Liver (tissue), 9 donors: ENCODE results near the gene RALB. TPM values are rescaled to one million over a fixed set of nuclear protein-coding genes. Genes with fewer than 3 reads are reported as not detected.

Source experiments
- DNase-seq: peaks from one replicate; pipeline ENCODE4 v3.0.0-alpha.2; 2017; ENCODE audit warnings: low spot score
- H3K27ac ChIP-seq, 2 donors: one replicate each; pipeline ENCODE4 v1.7.0; 2013; ENCODE audit warnings: inconsistent platforms in 2 of 2, low read length in 2 of 2, control low read depth in 1 of 2, low read depth in 1 of 2, mild to moderate bottlenecking in 1 of 2
- H3K27me3 ChIP-seq, 4 donors: one replicate each; pipeline versions ENCODE4 v1.6.1 to v1.7.0; 2013; ENCODE audit warnings: low read length in 3 of 4, inconsistent platforms in 1 of 4, mild to moderate bottlenecking in 1 of 4, moderate library complexity in 1 of 4; ENCODE audit not compliant: control insufficient read depth in 4 of 4, insufficient read depth in 4 of 4
- H3K36me3 ChIP-seq, 4 donors: one replicate each; pipeline versions ENCODE4 v1.6.1 to v1.7.0; 2013; ENCODE audit warnings: low read length in 3 of 4, mild to moderate bottlenecking in 3 of 4, low read depth in 1 of 4, moderate library complexity in 1 of 4; ENCODE audit not compliant: control insufficient read depth in 4 of 4, insufficient read depth in 3 of 4
- H3K4me1 ChIP-seq, 4 donors: one replicate each; pipeline versions ENCODE4 v1.6.1 to v1.7.0; 2013; ENCODE audit warnings: low read length in 3 of 4, mild to moderate bottlenecking in 3 of 4, moderate library complexity in 1 of 4; ENCODE audit not compliant: control insufficient read depth in 4 of 4, insufficient read depth in 4 of 4
- H3K4me3 ChIP-seq, 3 donors: one replicate each; pipeline versions ENCODE4 v1.6.1 to v1.7.0; 2013; ENCODE audit warnings: low read length in 3 of 3, control low read depth in 1 of 3, low read depth in 1 of 3, mild to moderate bottlenecking in 1 of 3
- H3K9ac ChIP-seq, 2 donors: one replicate each; pipeline ENCODE4 v1.7.0; 2013; ENCODE audit warnings: low read length in 2 of 2, mild to moderate bottlenecking in 2 of 2, moderate library complexity in 2 of 2, control low read depth in 1 of 2, low read depth in 1 of 2
- H3K9me3 ChIP-seq, 4 donors: one replicate each; pipeline versions ENCODE4 v1.6.1 to v1.7.0; 2013; ENCODE audit warnings: low read length in 3 of 4; ENCODE audit not compliant: control insufficient read depth in 4 of 4
- ATF3 ChIP-seq: IDR thresholded peaks from 2 replicates; pipeline ENCODE4 v1.6.1; 2016; ENCODE audit warnings: antibody characterized with exemption
- CTCF ChIP-seq: fragments of 150-350 bp; IDR thresholded peaks from 2 replicates; pipeline ENCODE4 v1.5.1; 2017; ENCODE audit warnings: improper control_type of control experiment, low read depth, low read length; ENCODE audit not compliant: missing input control
- FOXA2 ChIP-seq: IDR thresholded peaks from 2 replicates; pipeline ENCODE4 v1.6.1; 2016; ENCODE audit warnings: antibody characterized with exemption
- GABPA ChIP-seq, 2 donors: IDR thresholded peaks in 1 of 2; conservative IDR thresholded peaks in 1 of 2; 2 replicates each; pipeline ENCODE4 v1.6.1; 2016; ENCODE audit warnings: antibody characterized with exemption in 2 of 2, mild to moderate bottlenecking in 1 of 2, moderate library complexity in 1 of 2
- HNF4A ChIP-seq, 2 donors: conservative IDR thresholded peaks; 2 replicates each; pipeline ENCODE4 v1.6.1; 2016; ENCODE audit warnings: antibody characterized with exemption in 2 of 2, mild to moderate bottlenecking in 2 of 2
- HNF4G ChIP-seq: IDR thresholded peaks from 2 replicates; pipeline ENCODE4 v1.6.1; 2016; ENCODE audit warnings: antibody characterized with exemption
- NR2F2 ChIP-seq: IDR thresholded peaks from 2 replicates; pipeline ENCODE4 v1.6.1; 2016; ENCODE audit warnings: antibody characterized with exemption
- SP1 ChIP-seq: IDR thresholded peaks from 2 replicates; pipeline ENCODE4 v1.6.1; 2018; ENCODE audit warnings: antibody characterized with exemption, mild to moderate bottlenecking
- TAF1 ChIP-seq: conservative IDR thresholded peaks from 2 replicates; pipeline ENCODE4 v1.6.1; 2016; ENCODE audit warnings: antibody characterized with exemption, mild to moderate bottlenecking
- ZBTB33 ChIP-seq: IDR thresholded peaks from 2 replicates; pipeline ENCODE4 v1.6.1; 2016; ENCODE audit warnings: antibody characterized with exemption
- WGBS: extraction: QIAGEN DNeasy Blood & Tissue Kit; methylation state at CpG from one replicate; pipeline ENCODE4 v1.1.7; 2013; 5-methylcytosine and 5-hydroxymethylcytosine counted together
- polyA plus RNA-seq, 2 donors: library from polyadenylated mRNA; stranded (reverse) in 1 of 2; unstranded in 1 of 2; fragments of 200-250 nt in 1 of 2; fragments of >200 nt in 1 of 2; fragmentation: Nextera tagmentation in 1 of 2; extraction: Ambion mirVana in 1 of 2; gene quantifications; one replicate each; pipeline versions ENCODE4 v1.2.1 to v1.2.3, GENCODE V29; 2013 to 2015
- total RNA-seq, 2 donors: library from RNA; depleted of rRNA; stranded (reverse); fragments of >200 nt; gene quantifications; one replicate each; pipeline ENCODE4 v1.2.3, GENCODE V29; 2014
- donor health status: healthy.
- donor health status: healthy.
- donor health status: healthy.
- donor health status: healthy.
- donor health status: healthy.

The RALB gene
- total and polyA plus RNA-seq, 4 donors = 11.1 to 26.4 (median 20.1) TPM

GRCh38 chr2:120206022-120206581 is 46.5 kb upstream of the RALB start (continued):
- TF ChIP-seq ZBTB33 = no peak
- TF ChIP-seq HNF4A (conservative IDR thresholded peaks at IDR 0.05) = no peak
- TF ChIP-seq TAF1 = no peak

- H3K9me3 ChIP-seq = no peaks in the 10 kb centered on the region
- H3K27me3 ChIP-seq = no peaks in the 10 kb centered on the region
- 94% methylated on average over 10 of the region's 10 CpGs for WGBS
- H3K36me3 ChIP-seq = no peaks in the 10 kb centered on the region
- no peak overlapping the region for H3K9ac ChIP-seq
- TF ChIP-seq FOXA2 = no peak
- H3K4me3 ChIP-seq = no peak overlapping the region
- no peak overlapping the region for H3K27ac ChIP-seq
- no peaks in the 10 kb centered on the region for H3K4me1 ChIP-seq
- DNase-seq = no peak
Measured at GRCh38 chr2:120208381-120209353, 44.0 kb upstream of the RALB start.

- WGBS = 87% methylated on average over 12 of the region's 12 CpGs
- no peaks in the 10 kb centered on the region for H3K36me3 ChIP-seq
- no peak overlapping the region for H3K27ac ChIP-seq
- TF ChIP-seq FOXA2 (no peak), HNF4G (no peak), ATF3 (no peak), GABPA (IDR thresholded peaks at IDR 0.05 in 1 of 2, conservative IDR thresholded peaks at IDR 0.05 in 1 of 2) (no peak), SP1 (no peak), CTCF (no peak), HNF4A (conservative IDR thresholded peaks at IDR 0.05) (no peak), NR2F2 (no peak), ZBTB33 (no peak)
- H3K9ac ChIP-seq = no peak overlapping the region
- no peak overlapping the region for H3K4me3 ChIP-seq
- no peak for DNase-seq
- H3K9me3 ChIP-seq = no peaks in the 10 kb centered on the region
- no peaks in the 10 kb centered on the region for H3K27me3 ChIP-seq
- H3K4me1 ChIP-seq = no peaks in the 10 kb centered on the region
Measured at GRCh38 chr2:120209427-120210269, 43.0 kb upstream of the RALB start.
